HG03354 (cell line): ENCODE results near the gene TFAM.
"Not testable (repeated sequence)": the region's sequence is repeated elsewhere in the genome, so short reads cannot be mapped to it uniquely, and the experiment has no call there.

ENCODE experiments used
- ATAC-seq: cut with Tn5 transposase; IDR thresholded peaks from one replicate; pipeline ENCODE4 v1.9.1; 2021; ENCODE audit warnings: mild to moderate bottlenecking; ENCODE audit not compliant: unreplicated experiment, poor library complexity, severe bottlenecking

Gene TFAM

GRCh38 chr10:58424176-58424575, 39.0 kb downstream of the TFAM start:
- no peak for ATAC-seq

- not testable (repeated sequence) for ATAC-seq
Observed at GRCh38 chr10:58428436-58428835, 43.2 kb downstream of the TFAM start.

GRCh38 chr10:58431903-58432302, 46.7 kb downstream of the TFAM start:
- ATAC-seq: no peak

- no peak for ATAC-seq
Observed at GRCh38 chr10:58433066-58433465, 47.9 kb downstream of the TFAM start.

GRCh38 chr10:58433571-58433970, 48.4 kb downstream of the TFAM start:
- no peak for ATAC-seq

GRCh38 chr10:58435297-58435985, 50.2 kb downstream of the TFAM start:
- ATAC-seq: no peak

GRCh38 chr10:58436071-58436470, 50.9 kb downstream of the TFAM start:
- ATAC-seq: no peak

GRCh38 chr10:58438340-58438871, 53.2 kb downstream of the TFAM start:
- no peak for ATAC-seq

- ATAC-seq: no peak
Observed at GRCh38 chr10:58438986-58439385, 53.8 kb downstream of the TFAM start.

- ATAC-seq: no peak
Observed at GRCh38 chr10:58439632-58440364, 54.6 kb downstream of the TFAM start.

- no peak for ATAC-seq
Observed at GRCh38 chr10:58440484-58440883, 55.3 kb downstream of the TFAM start.

GRCh38 chr10:58444321-58444720, 59.1 kb downstream of the TFAM start:
- ATAC-seq: no peak

GRCh38 chr10:58444876-58445275, 59.7 kb downstream of the TFAM start:
- no peak for ATAC-seq

GRCh38 chr10:58448121-58448935, 63.1 kb downstream of the TFAM start:
- ATAC-seq: no peak
